ENCODE measurements around the gene GREB1. TPM values are rescaled to one million over a fixed set of nuclear protein-coding genes. Genes with fewer than 3 reads are reported as not detected.

The GREB1 gene
- total RNA-seq, 2 donors from 2014 or later, result 0.15 to 1.1 TPM

DNA sequence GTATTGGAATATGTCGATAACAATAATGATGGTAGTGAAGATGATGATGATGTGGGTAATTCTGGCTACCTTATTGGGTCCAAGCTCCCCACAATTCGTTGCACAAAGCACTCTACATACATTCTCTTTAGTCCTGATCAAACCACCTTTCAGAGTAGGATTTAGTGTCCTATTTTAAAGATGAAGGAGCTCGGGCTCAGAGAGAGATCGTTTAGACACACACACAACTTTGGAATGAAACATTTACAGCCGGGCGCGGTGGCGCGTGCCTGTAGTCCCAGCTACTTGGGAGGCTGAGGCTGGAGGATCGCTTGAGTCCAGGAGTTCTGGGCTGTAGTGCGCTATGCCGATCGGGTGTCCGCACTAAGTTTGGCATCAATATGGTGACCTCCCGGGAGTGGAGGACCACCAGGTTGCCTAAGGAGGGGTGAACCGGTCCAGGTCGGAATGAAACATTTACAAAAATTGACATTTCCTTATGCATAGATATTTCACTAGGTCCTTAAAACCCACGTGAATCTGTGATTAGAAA lies 50.7 kb downstream of the GREB1 start:
- H3K36me3 Mint-ChIP-seq (ENCODE audit: low read depth), result no peaks in the 10 kb centered on the region
- DNase-seq, result no peak
- no peak overlapping the region for H3K27ac Mint-ChIP-seq
- H3K4me3 Mint-ChIP-seq, result no peak overlapping the region
- no peaks in the 10 kb centered on the region for H3K9me3 ChIP-seq (ENCODE audit: control insufficient read depth, low read length, poor library complexity, severe bottlenecking)
- H3K27me3 Mint-ChIP-seq, result peaks cover 42% of the 10 kb centered on the region
- H3K4me1 Mint-ChIP-seq, result peaks cover 3% of the 10 kb centered on the region
- ATAC-seq, result no peak

DNA sequence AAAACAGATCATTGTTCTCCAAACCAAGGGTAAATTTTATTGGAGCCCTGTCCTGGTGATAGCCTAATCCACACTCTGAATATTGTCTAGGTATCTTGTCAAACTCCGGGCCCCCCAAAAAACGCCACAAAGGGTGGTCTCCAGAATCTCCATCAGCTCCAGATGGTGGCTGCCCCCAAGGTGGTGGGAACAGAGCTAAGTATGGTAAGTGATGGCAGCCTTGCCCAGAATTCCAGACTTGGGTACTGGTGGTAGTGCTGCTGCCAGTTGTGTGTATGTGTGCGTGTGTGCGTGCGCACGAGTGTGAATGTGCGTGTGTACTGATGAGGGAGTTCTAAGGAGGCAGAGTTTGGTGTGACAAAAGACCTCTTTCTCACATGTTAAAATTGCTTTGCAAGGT lies 51.2 kb downstream of the GREB1 start:
- DNase-seq, result no peak
- H3K36me3 Mint-ChIP-seq (ENCODE audit: low read depth), result no peaks in the 10 kb centered on the region
- H3K27me3 Mint-ChIP-seq, result peaks cover 42% of the 10 kb centered on the region

DNA sequence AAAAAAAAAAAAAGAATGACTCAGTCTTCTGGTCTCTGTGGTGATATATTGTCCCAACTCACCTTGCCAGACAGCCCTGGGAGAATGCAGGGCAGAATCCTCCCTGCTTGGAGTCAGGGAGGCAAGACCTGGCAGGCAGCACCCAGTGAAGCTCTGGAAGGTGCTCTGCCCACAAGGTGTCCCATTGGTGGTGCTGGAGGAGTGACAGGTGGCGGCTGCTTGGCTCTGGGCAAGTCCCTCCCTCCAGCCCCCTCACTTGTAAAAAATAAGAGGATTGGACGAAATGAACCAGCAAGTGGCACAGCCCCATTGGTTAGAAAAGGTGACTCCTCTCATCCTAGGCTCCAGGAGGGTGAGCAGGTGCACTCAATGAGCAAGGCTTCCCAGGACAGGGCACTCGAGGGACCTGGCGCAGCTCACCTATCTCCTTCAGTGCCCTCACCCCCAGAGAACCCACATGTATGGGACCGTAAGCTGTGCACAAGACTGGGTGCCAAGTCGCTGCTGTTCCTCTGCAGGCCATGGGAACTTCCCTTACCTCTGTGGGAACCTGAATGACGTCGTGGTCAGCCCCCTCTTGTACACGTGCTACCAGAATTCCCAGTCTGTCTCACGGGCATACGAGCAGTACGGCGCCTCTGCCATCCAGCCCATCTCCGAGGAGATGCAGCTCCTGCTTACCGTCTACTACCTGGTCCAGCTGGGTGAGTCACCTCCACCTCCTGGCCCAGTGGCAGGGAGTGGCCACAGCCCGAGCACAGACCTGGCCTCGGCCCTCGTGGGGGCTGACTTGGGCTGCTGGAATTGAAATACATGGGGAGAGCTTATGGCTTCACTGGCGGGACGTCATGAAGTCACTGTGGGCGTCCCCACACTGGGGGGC lies 54.6 kb downstream of the GREB1 start:
- DNase-seq, result no peak

More for the DNA sequence above, 51.2 kb downstream of the GREB1 start:
- no peak overlapping the region for H3K27ac Mint-ChIP-seq
- no peak overlapping the region for H3K4me3 Mint-ChIP-seq
- H3K9me3 ChIP-seq (ENCODE audit: control insufficient read depth, low read length, poor library complexity, severe bottlenecking), result no peaks in the 10 kb centered on the region
- no peak for ATAC-seq
- H3K4me1 Mint-ChIP-seq, result peaks cover 3% of the 10 kb centered on the region

DNA sequence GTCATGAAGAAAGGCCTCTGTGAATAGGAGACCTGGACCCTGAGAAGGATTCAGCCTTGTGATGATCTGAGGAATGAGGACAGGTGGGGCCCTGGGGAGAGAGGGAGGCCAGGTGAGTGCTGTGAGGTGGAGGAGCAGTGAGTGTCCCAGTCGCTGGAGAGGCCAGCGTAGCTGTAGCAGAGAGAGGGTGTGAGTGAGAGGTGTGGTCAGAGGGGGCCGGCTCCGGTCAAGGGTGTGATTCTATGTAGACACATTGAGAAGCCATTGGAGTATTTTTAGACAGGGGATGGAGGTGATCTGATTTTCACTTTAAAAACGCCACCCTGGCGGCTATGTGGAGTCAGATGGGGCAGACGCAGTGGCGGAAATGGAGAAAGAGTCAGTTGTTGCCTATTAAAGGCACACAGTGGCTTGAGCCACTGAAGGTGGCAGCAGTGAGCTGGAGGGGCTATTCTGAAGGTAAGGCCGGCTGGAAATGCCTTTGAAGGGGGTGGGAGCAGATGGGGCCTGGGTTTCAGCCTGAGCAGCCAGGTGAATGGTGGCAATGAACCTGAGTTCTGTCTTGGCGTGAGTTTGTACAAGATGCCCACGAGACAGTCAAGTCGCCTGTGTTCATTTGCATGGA lies 55.6 kb downstream of the GREB1 start:
- ATAC-seq (no peak), DNase-seq (no peak)
- H3K4me3 Mint-ChIP-seq, result no peak overlapping the region
- H3K36me3 Mint-ChIP-seq (ENCODE audit: low read depth), result no peaks in the 10 kb centered on the region
- H3K9me3 ChIP-seq (ENCODE audit: control insufficient read depth, low read length, poor library complexity, severe bottlenecking), result no peaks in the 10 kb centered on the region
- H3K4me1 Mint-ChIP-seq, result no peaks in the 10 kb centered on the region
- no peak overlapping the region for H3K27ac Mint-ChIP-seq
- H3K27me3 Mint-ChIP-seq, result peaks cover 30% of the 10 kb centered on the region

More for the DNA sequence above, 54.6 kb downstream of the GREB1 start:
- Mint-ChIP-seq H3K4me1 (peaks cover 3% of the 10 kb centered on the region), H3K27me3 (peaks cover 36% of the 10 kb centered on the region), H3K4me3 (no peak overlapping the region), H3K27ac (no peak overlapping the region), H3K36me3 (ENCODE audit: low read depth) (no peaks in the 10 kb centered on the region)
- no peak for ATAC-seq
- H3K9me3 ChIP-seq (ENCODE audit: control insufficient read depth, low read length, poor library complexity, severe bottlenecking), result no peaks in the 10 kb centered on the region

DNA sequence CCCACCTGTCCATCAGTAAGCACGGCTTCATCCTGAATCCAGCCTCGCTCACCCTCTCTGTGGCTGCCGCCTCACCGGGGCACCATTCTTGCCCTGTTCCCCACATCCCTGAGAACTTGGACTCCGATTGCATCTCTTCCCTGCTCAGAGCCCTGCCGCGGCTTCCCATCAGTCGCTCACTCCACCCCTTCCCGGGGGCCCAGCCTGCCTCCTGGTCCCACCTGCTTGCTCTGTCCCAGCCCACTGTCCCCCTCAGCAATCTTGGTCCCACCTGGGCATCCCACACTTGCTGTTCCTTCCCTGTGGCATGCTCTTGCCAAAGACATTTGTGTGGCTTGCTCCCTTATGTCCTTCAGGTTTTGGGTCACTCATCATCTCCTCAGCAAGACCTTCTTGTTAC lies 56.3 kb downstream of the GREB1 start:
- no peak overlapping the region for H3K4me3 Mint-ChIP-seq
- no peaks in the 10 kb centered on the region for H3K4me1 Mint-ChIP-seq
- H3K27me3 Mint-ChIP-seq, result peaks cover 22% of the 10 kb centered on the region
- H3K27ac Mint-ChIP-seq, result no peak overlapping the region
- DNase-seq (no peak), ATAC-seq (no peak)
- no peaks in the 10 kb centered on the region for H3K36me3 Mint-ChIP-seq (ENCODE audit: low read depth)
- H3K9me3 ChIP-seq (ENCODE audit: control insufficient read depth, low read length, poor library complexity, severe bottlenecking), result no peaks in the 10 kb centered on the region

DNA sequence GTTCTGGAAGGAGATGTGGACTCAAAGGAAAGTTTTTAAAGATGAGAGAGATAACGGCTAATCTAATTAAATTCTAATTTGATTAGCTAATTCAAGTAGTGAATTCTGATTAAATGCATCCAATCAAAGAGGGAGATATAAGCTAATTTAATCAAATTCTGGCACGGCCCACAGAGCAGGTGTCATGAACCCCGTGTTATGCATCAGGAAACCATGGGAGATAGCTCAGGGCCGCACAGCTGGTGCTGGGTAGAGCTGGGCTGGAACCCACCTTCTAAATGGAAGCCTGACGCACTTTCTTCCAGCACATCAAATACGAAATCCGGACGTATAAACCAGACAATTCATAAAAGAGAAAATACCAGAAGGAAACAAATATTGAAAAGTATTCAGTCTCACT lies 57.2 kb downstream of the GREB1 start:
- DNase-seq (no peak), ATAC-seq (no peak)
- Mint-ChIP-seq H3K4me1 (peaks cover 2% of the 10 kb centered on the region), H3K4me3 (no peak overlapping the region), H3K27me3 (peaks cover 13% of the 10 kb centered on the region), H3K36me3 (ENCODE audit: low read depth) (no peaks in the 10 kb centered on the region), H3K27ac (no peak overlapping the region)
- no peaks in the 10 kb centered on the region for H3K9me3 ChIP-seq (ENCODE audit: control insufficient read depth, low read length, poor library complexity, severe bottlenecking)

DNA sequence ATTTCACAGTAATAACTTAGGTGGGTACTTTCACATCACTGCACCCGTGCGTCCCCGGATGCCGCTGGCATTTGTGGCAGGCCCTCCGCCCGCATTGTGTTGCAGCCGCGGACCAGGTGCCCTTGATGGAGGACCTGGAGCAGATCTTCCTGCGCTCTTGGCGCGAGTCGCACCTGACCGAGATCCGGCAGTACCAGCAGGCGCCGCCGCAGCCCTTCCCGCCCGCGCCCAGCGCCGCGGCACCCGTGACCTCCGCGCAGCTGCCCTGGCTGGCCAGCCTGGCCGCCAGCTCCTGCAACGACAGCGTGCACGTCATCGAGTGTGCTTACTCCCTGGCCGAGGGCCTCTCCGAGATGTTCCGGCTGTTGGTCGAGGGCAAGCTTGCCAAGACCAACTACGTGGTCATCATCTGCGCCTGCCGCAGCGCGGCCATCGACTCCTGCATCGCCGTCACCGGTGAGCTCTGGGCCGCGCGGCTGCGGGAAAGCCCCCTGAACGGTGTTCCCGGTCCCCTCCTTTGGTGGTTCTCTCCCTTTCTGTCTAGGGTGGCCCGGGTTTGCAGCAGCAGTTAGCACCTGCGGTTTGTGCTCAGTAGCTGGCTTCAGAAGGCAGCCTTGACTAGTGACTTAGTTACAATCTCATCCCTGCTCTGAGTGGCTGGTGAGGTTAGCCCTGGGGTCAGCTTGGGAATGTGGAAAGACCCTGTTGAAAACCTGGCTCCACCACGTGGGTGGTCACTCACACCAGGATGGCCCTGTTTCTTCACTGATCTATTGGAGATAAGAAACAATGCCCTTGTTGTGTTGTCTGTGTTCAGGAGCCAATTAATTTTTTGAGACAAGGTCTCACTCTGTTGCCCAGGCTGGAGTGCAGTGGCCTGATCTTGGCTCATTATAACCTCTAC lies 59.1 kb downstream of the GREB1 start:
- ATAC-seq (no peak), DNase-seq (no peak)
- peaks cover 2% of the 10 kb centered on the region for H3K4me1 Mint-ChIP-seq
- no peak overlapping the region for H3K4me3 Mint-ChIP-seq
- H3K27ac Mint-ChIP-seq, result no peak overlapping the region
- H3K27me3 Mint-ChIP-seq, result no peaks in the 10 kb centered on the region
- no peaks in the 10 kb centered on the region for H3K9me3 ChIP-seq (ENCODE audit: control insufficient read depth, low read length, poor library complexity, severe bottlenecking)
- no peaks in the 10 kb centered on the region for H3K36me3 Mint-ChIP-seq (ENCODE audit: low read depth)

DNA sequence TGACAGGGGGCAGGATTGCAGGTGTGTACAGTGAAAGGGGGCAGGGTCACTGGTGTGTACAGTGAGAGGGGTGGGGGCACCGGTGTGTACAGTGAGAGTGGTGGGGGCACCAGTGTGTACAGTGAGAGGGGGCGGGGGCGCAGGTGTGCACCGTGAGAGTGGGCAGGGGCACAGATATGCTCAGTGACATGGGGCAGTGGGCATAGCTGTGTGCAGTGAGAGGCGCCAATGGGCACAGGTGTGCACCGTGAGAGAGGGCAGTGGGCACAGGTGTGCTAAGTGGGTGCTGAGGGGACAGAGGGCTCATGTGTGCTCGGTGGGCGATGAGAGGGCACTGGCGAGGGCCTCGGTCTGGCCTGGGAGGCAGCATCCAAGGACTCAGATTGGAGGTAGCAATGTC lies 63.0 kb downstream of the GREB1 start:
- no peak overlapping the region for H3K27ac Mint-ChIP-seq
- no peak overlapping the region for H3K4me3 Mint-ChIP-seq
- H3K9me3 ChIP-seq (ENCODE audit: control insufficient read depth, low read length, poor library complexity, severe bottlenecking), result no peaks in the 10 kb centered on the region
- no peak for ATAC-seq
- no peak for DNase-seq
- H3K36me3 Mint-ChIP-seq (ENCODE audit: low read depth), result no peaks in the 10 kb centered on the region
- peaks cover 6% of the 10 kb centered on the region for H3K4me1 Mint-ChIP-seq
- peaks cover 16% of the 10 kb centered on the region for H3K27me3 Mint-ChIP-seq

DNA sequence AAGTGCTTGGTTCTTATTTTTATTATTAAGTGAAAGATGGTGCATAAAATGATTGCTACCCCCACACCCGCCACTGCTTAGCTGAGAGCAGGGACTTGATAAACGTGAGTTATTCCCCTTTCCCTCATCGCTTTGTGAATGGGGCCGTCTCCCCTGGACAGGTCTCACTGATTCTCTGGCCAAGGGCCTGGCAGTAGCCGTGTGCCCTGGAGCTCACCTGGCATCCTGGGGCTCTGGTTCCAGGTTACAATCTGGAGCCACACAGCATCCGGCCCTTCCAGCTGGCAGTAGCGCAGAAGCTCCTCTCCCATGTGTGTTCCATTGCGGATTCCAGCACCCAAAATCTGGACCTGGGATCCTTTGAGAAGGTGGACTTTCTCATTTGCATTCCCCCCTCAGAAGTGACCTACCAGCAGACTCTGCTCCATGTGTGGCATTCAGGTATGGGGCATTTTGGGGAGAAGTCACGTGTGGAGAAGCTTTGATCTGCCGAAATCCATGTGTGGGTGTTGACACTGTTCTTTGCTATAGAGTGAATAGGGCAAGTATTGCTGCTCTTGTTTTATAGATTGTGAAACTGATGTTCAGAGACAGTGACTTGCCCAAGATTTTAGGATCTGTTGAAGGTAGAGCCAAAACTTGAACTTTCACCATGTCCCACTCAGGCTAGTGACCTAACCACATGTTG lies 63.8 kb downstream of the GREB1 start:
- Mint-ChIP-seq H3K27me3 (peaks cover 21% of the 10 kb centered on the region), H3K4me1 (peaks cover 8% of the 10 kb centered on the region), H3K4me3 (no peak overlapping the region), H3K36me3 (ENCODE audit: low read depth) (no peaks in the 10 kb centered on the region), H3K27ac (no peak overlapping the region)
- H3K9me3 ChIP-seq (ENCODE audit: control insufficient read depth, low read length, poor library complexity, severe bottlenecking), result no peaks in the 10 kb centered on the region
- no peak for DNase-seq
- ATAC-seq, result no peak

DNA sequence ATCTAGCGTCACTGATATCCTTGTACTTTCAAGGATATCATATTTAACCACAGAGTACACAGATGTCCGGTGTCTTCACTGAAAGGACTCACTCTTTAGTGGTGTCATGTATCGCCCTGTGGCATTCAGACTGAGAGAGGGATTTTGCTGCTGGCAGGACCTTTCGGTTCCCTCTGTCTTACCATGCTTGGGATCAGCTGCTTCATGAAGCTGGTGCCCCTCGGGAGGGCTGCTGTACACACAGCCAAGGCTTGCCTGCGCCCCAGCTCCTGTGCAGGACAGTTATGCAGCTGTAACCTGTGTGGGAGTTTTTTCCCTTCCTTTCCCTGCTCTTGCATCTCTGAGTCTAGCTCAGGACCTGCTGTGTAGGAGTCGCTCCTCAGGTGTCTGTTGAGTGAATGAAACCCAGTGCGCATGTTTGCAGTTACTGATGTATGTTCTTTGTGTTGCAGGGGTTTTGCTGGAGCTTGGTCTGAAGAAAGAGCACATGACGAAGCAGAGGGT lies 64.4 kb downstream of the GREB1 start:
- Mint-ChIP-seq H3K36me3 (ENCODE audit: low read depth) (no peaks in the 10 kb centered on the region), H3K27me3 (peaks cover 24% of the 10 kb centered on the region), H3K4me1 (peaks cover 10% of the 10 kb centered on the region), H3K4me3 (no peak overlapping the region), H3K27ac (no peak overlapping the region)
- H3K9me3 ChIP-seq (ENCODE audit: control insufficient read depth, low read length, poor library complexity, severe bottlenecking), result no peaks in the 10 kb centered on the region
- DNase-seq, result no peak
- no peak for ATAC-seq

DNA sequence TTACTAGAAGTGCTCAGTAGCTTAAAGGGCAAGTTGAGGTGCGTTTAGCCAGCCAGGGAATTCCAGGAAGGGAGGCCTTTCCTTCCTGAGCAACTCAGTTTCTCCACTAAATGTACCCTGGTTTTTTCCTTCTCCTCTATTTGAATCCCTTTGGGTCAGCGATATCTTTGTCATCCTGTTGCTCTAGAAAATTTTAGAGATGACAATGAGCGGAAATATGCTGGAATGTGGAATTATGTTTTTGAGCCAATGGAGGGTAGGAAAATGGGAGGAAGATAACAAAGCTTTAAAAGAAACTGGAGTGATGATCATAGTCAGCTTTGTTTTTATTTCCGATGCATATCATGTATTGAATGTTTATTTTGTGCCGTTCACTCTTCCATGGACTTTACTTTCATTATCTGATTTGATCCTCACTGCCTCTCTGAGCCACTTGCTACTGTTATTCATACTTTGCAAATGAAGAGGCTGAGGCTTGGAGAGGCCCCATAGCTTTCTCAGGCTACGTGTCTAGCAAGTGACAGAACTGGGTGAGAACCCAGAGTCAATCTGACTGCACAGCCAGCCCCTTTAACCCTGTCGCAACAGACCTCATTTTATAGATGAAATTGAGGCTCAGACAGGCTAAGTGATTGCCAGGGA lies 68.8 kb downstream of the GREB1 start:
- ATAC-seq, result no peak
- peaks cover 8% of the 10 kb centered on the region for H3K4me1 Mint-ChIP-seq
- H3K4me3 Mint-ChIP-seq, result no peak overlapping the region
- H3K27ac Mint-ChIP-seq, result no peak overlapping the region
- H3K36me3 Mint-ChIP-seq (ENCODE audit: low read depth), result no peaks in the 10 kb centered on the region
- no peaks in the 10 kb centered on the region for H3K9me3 ChIP-seq (ENCODE audit: control insufficient read depth, low read length, poor library complexity, severe bottlenecking)
- H3K27me3 Mint-ChIP-seq, result peaks cover 24% of the 10 kb centered on the region
- DNase-seq, result no peak

DNA sequence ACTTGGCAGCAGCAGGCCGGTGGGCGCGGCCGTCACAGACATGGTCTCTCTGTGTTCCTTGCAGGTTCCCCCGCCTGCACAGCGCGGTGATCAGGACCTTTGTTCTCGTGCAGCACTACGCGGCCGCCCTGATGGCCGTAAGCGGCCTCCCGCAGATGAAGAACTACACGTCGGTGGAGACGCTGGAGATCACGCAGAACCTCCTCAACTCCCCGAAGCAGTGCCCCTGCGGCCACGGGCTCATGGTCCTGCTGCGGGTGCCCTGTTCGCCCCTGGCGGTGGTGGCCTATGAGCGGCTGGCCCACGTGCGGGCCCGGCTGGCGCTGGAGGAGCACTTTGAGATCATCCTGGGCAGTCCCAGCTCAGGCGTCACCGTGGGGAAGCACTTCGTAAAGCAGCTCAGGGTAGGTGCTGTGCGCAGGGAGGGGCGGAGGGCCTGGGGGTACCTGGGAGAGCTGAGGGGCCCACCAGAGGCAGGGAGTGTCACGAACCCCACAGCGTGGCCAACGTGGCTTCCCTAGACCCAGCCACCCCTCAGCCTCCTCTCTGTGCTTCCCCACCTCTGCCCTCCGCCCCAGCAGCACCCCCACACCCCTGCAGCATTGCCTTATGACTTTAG lies 76.9 kb downstream of the GREB1 start:
- no peaks in the 10 kb centered on the region for H3K36me3 Mint-ChIP-seq (ENCODE audit: low read depth)
- no peak overlapping the region for H3K4me3 Mint-ChIP-seq
- H3K27me3 Mint-ChIP-seq, result peaks cover 19% of the 10 kb centered on the region
- H3K4me1 Mint-ChIP-seq, result no peaks in the 10 kb centered on the region
- no peak for ATAC-seq
- H3K9me3 ChIP-seq (ENCODE audit: control insufficient read depth, low read length, poor library complexity, severe bottlenecking), result no peaks in the 10 kb centered on the region
- no peak for DNase-seq
- H3K27ac Mint-ChIP-seq, result no peak overlapping the region

Data from T-helper 17 cell (primary cell).